Measurements from ENCODE around the gene CELF2. TPM values are rescaled to one million over a fixed set of nuclear protein-coding genes. Genes with fewer than 3 reads are reported as not detected.
A peak's percentile ranks its signal among the peaks of the same experiment; 100 is the strongest.

Gene CELF2
- total and polyA plus RNA-seq, 2 experiments from 2014 or later: 16.6 to 26.9 TPM

GRCh38 chr10:11014671-11015445 lies 2.8 kb upstream of the CELF2 start:
- no peak for TF ChIP-seq CTCF (IDR thresholded peaks at IDR 0.05; ENCODE audit: poor library complexity)
- TF ChIP-seq EZH2 (IDR thresholded peaks at IDR 0.05; ENCODE audit: borderline replicate concordance): no peak
- TF ChIP-seq EZH2phosphoT487 (IDR thresholded peaks at IDR 0.05; ENCODE audit: low read depth, severe bottlenecking, unreplicated experiment): no peak
- Histone ChIP-seq H3K4me2 (no peak overlapping the region), H3K9me2 (replicated peaks; ENCODE audit: insufficient read depth) (no peaks in the 10 kb centered on the region), H3K9me3 (ENCODE audit: low read depth) (no peaks in the 10 kb centered on the region), H3K36me3 (replicated peaks; ENCODE audit: insufficient read depth, low read depth) (no peaks in the 10 kb centered on the region), H4K20me1 (ENCODE audit: insufficient read depth, poor library complexity, severe bottlenecking) (no peaks in the 10 kb centered on the region), H3K4me3 (no peak overlapping the region), H3K79me2 (no peaks in the 10 kb centered on the region), H3K27me3 (peaks cover 34% of the 10 kb centered on the region), H3K27ac (no peak overlapping the region), H2AFZ (no peak overlapping the region), H3K4me1 (ENCODE audit: insufficient read depth) (no peaks in the 10 kb centered on the region)
- DNase-seq (ENCODE audit: low spot score): no peak
- WGBS (ENCODE audit: low lambda C conversion rate, missing lambda C conversion rate): 89% methylated on average over 14 of the region's 14 CpGs

- no peak for TF ChIP-seq EZH2phosphoT487 (IDR thresholded peaks at IDR 0.05; ENCODE audit: low read depth, severe bottlenecking, unreplicated experiment)
- TF ChIP-seq EZH2 (IDR thresholded peaks at IDR 0.05; ENCODE audit: borderline replicate concordance): no peak
- TF ChIP-seq CTCF (IDR thresholded peaks at IDR 0.05; ENCODE audit: poor library complexity): no peak
- Histone ChIP-seq H3K9me3 (ENCODE audit: low read depth) (no peaks in the 10 kb centered on the region), H3K79me2 (no peaks in the 10 kb centered on the region), H3K36me3 (replicated peaks; ENCODE audit: insufficient read depth, low read depth) (no peaks in the 10 kb centered on the region), H3K9me2 (replicated peaks; ENCODE audit: insufficient read depth) (no peaks in the 10 kb centered on the region), H4K20me1 (ENCODE audit: insufficient read depth, poor library complexity, severe bottlenecking) (no peaks in the 10 kb centered on the region), H2AFZ (no peak overlapping the region), H3K27ac (no peak overlapping the region), H3K4me2 (no peak overlapping the region), H3K4me1 (ENCODE audit: insufficient read depth) (no peaks in the 10 kb centered on the region), H3K27me3 (peaks cover 41% of the 10 kb centered on the region), H3K4me3 (no peak overlapping the region)
- WGBS (ENCODE audit: low lambda C conversion rate, missing lambda C conversion rate): 85% methylated on average over 2 of the region's 2 CpGs
- DNase-seq (ENCODE audit: low spot score): no peak
Measured at GRCh38 chr10:11015446-11015934, 2.2 kb upstream of the CELF2 start.

- Histone ChIP-seq H3K79me2 (peaks cover 5% of the 10 kb centered on the region), H3K27ac (peak overlapping the region; percentile 67), H3K36me3 (replicated peaks; ENCODE audit: insufficient read depth, low read depth) (no peaks in the 10 kb centered on the region), H3K4me1 (ENCODE audit: insufficient read depth) (no peaks in the 10 kb centered on the region), H3K27me3 (peaks cover 57% of the 10 kb centered on the region), H3K4me2 (peak overlapping the region; percentile 93), H4K20me1 (ENCODE audit: insufficient read depth, poor library complexity, severe bottlenecking) (no peaks in the 10 kb centered on the region), H3K9me2 (replicated peaks; ENCODE audit: insufficient read depth) (no peaks in the 10 kb centered on the region), H3K9me3 (ENCODE audit: low read depth) (no peaks in the 10 kb centered on the region), H3K4me3 (peak overlapping the region; percentile 64), H2AFZ (peak overlapping the region; percentile 64)
- WGBS (ENCODE audit: low lambda C conversion rate, missing lambda C conversion rate): 20% methylated on average over 19 of the region's 19 CpGs
- no peak for DNase-seq (ENCODE audit: low spot score)
- TF ChIP-seq CTCF (IDR thresholded peaks at IDR 0.05; ENCODE audit: poor library complexity) (no peak), EZH2phosphoT487 (IDR thresholded peaks at IDR 0.05; ENCODE audit: low read depth, severe bottlenecking, unreplicated experiment) (no peak), EZH2 (IDR thresholded peaks at IDR 0.05; ENCODE audit: borderline replicate concordance) (peak; percentile 8)
Measured at GRCh38 chr10:11017000-11017569, 587 bp upstream of the CELF2 start.

Data from hepatocyte (in vitro differentiated cells).